Activated CD4-positive, alpha-beta T cell treated with anti-CD3 and anti-CD28 coated beads, Interleukin-2, amount 10 ng/mL, durations not matched to agents 24 days and 14 days (primary cell): Measurements from ENCODE around the gene H3-3A. TPM values are rescaled to one million over a fixed set of nuclear protein-coding genes. Genes with fewer than 3 reads are reported as not detected.

Experiments
- DNase-seq: peaks from one replicate; pipeline ENCODE4 v3.0.0; 2022
- H3K27ac Mint-ChIP-seq: one replicate; pipeline ENCODE4 v1.8.0; 2022; ENCODE audit warnings: mild to moderate bottlenecking, mixed read lengths
- H3K27me3 Mint-ChIP-seq: one replicate; pipeline ENCODE4 v1.8.0; 2022; ENCODE audit warnings: mixed read lengths
- H3K36me3 Mint-ChIP-seq: one replicate; pipeline ENCODE4 v1.8.0; 2022; ENCODE audit warnings: low read depth, mild to moderate bottlenecking, mixed read lengths
- H3K4me1 Mint-ChIP-seq: one replicate; pipeline ENCODE4 v1.8.0; 2021; ENCODE audit warnings: mixed read lengths
- H3K4me3 Mint-ChIP-seq: one replicate; pipeline ENCODE4 v1.8.0; 2022; ENCODE audit warnings: mild to moderate bottlenecking, moderate library complexity, mixed read lengths
- H3K9me3 Mint-ChIP-seq: one replicate; pipeline ENCODE4 v1.8.0; 2021; ENCODE audit warnings: mixed read lengths
- intact Hi-C: fragments of 100-400 bp; cut with micrococcal nuclease; formaldehyde crosslinking; loops from one replicate; pipeline ENCODE4 v1.15.1; 2023
- total RNA-seq: library from RNA; stranded (reverse); gene quantifications from 2 replicates; pipeline ENCODE4 v1.2.3, GENCODE V29; 2022

H3-3A gene
- total RNA-seq, 1 donor from 2014 or later: 390 TPM

DNA sequence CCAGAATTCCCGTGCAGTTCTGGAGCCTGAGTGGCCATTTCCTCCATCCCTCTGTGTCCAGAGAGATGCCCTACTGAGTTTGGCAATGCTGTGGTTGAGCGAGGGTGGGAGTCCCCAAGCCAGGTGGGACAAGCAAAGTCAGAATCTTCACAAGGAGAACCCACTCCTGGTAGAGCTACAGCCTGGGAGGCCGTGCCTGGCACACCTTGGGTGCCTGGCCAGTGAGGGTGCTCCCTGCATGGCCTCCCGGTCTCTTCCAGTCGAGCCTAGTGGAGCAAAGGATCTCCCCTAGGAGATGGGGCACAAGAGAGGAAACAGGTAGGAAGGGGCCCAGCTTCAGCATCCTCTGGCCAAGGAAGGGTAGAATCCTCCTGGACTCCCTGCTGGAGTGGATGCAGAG lies 57.9 kb downstream of the H3-3A start:
- peak overlapping the region; percentile 79 for H3K4me3 Mint-ChIP-seq
- no peaks in the 10 kb centered on the region for H3K9me3 Mint-ChIP-seq
- DNase-seq: no peak
- peak overlapping the region; percentile 28 for H3K27ac Mint-ChIP-seq
- H3K36me3 Mint-ChIP-seq: no peaks in the 10 kb centered on the region
- H3K27me3 Mint-ChIP-seq: peaks cover 3% of the 10 kb centered on the region
- H3K4me1 Mint-ChIP-seq: peaks cover 21% of the 10 kb centered on the region
- intact Hi-C loops: loop anchor here (5.0 to 10.0 kb wide), 4 partner anchors 38 to 484 kb away; partner anchors contain the start of genes PARP1 and SDE2

- Mint-ChIP-seq H3K27me3 (peaks cover 3% of the 10 kb centered on the region), H3K27ac (peak overlapping the region; percentile 82), H3K36me3 (no peaks in the 10 kb centered on the region), H3K4me3 (peak overlapping the region; percentile 79), H3K4me1 (peaks cover 22% of the 10 kb centered on the region), H3K9me3 (no peaks in the 10 kb centered on the region)
- intact Hi-C loops: loop anchor here (1.0 to 10.0 kb wide), 5 partner anchors 39 to 484 kb away; partner anchors contain the start of genes PARP1 and SDE2
- DNase-seq: no peak
These were observed 58.6 kb downstream of the H3-3A start for GRCh38 chr1:226121049-226121586.

Other genes starting within 250 kb of the H3-3A start
- gene TMEM63A, start 180.3 kb upstream of the H3-3A start, total RNA-seq: 23.0 and 28.5 TPM in 2 replicates
- gene LEFTY1, start 173.6 kb upstream of the H3-3A start, total RNA-seq: not detected in 2 replicates
- gene PYCR2, start 138.5 kb upstream of the H3-3A start, total RNA-seq: 144 and 150 TPM in 2 replicates
- not detected in 2 replicates for gene LEFTY2, start 121.5 kb upstream of the H3-3A start, total RNA-seq
- 26.9 and 27.1 TPM in 2 replicates for gene SDE2, start 63.4 kb upstream of the H3-3A start, total RNA-seq
- gene ACBD3, start 124.0 kb downstream of the H3-3A start, total RNA-seq: 21.8 and 23.9 TPM in 2 replicates
- gene MIXL1, start 160.9 kb downstream of the H3-3A start, total RNA-seq: not detected in 2 replicates
- 10.5 and 13.8 TPM in 2 replicates for gene LIN9, start 246.4 kb downstream of the H3-3A start, total RNA-seq